Effector CD4-positive, alpha-beta T cell (primary cell): ENCODE data around the gene ACTRT2.

Source experiments
- DNase-seq: peaks from one replicate; pipeline ENCODE4 v3.0.0-alpha.2; 2020

Gene ACTRT2

DNA sequence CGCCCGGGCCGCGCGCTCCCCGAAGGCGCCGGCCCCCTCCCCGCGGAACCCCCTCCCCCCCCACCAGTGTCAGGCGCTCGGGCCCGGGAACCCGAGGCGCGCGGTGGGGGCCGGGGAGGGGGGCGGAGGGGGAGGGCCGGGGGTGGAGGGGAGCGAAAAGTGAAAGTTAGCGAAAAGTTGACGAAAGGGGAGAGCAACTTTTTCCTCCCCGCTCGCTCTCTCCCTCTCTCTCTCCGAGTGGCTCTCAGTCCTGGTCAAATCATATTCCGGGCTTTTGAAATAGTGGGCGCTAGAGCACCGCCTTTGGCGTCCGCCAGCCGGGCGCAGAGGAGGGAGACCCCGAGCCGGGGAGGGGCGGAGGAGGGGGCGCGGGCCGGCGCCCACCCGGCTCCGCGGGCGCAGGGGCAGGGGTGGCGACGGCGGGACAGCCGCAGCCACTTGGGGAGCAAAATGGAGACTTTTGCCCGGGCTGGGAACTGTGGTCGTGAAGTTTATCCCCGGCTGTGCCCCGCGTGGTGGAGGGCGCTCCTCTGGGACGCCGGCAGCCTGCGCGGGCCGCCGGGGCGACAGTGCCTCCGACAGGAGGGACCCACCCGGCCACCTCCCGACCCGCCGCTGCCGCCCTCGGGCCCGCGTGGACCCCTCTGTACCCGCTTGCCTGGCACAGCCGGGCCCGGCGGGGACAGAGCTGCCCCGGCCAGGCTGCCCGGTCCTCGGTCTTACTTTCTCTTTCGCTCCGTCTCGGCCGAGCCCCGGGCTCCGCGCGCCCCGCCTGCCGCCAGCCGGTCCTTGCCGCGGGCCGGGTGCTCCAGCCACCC lies 48.4 kb downstream of the ACTRT2 start:
- DNase-seq = no peak

GRCh38 chr1:3070309-3070643 lies 49.0 kb downstream of the ACTRT2 start:
- DNase-seq = no peak

GRCh38 chr1:3070644-3071564 lies 49.6 kb downstream of the ACTRT2 start:
- DNase-seq = no peak

DNA sequence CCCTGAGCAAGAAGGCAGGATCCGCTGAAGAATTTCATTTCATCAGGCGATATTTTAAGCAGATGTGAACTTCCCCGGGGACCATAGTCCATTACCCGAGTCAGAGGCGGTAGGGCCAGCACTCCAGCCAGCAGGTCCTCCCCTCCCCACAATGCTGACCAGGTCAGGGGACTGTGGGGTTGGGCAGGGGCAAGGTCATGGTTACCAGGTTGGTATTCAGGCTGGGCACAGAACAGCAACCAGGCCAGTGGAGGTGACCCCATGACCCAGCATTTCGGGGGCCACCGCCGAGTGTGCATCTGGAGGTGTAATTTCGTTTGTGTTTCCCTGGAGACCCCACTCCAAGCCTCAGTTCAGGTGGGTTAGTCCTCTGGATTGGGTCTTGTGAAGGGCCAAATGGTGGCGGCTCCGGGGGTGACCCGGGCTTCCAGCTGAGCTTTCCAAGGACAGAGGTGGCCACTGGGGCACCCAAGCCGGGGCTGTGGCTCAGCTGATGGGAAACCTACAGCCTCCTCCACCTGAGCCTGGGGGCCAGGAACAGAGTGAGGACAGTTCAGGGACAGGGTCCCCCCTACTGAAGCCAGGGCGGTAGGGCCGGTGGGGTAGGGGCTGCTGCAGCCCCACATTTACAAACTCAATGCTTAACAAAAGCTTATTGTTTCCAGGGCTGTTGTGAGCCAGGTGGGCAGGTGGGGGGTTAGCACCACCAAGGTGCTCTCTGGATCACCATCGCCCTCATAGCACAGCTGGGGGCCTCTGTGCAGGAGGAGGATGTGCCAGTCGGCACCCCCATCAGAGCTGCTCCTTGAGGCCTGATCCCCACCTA lies 50.5 kb downstream of the ACTRT2 start:
- DNase-seq = no peak
